ENCODE results near the gene BHLHE41.

BHLHE41 gene

GRCh38 chr12:26091822-26092221, 33.0 kb downstream of the BHLHE41 start:
- Histone ChIP-seq H3K36me3 (ENCODE audit: control insufficient read depth, insufficient read depth, low read length) (no peaks in the 10 kb centered on the region), H3K4me3 (replicated peaks; ENCODE audit: low read depth, low read length) (no peak overlapping the region), H3K27me3 (replicated peaks; ENCODE audit: control insufficient read depth, insufficient read depth, low read length) (no peaks in the 10 kb centered on the region; the same call in 1 of the 2 replicates)
- no peak for DNase-seq (ENCODE audit: extremely low read depth, insufficient read length)
- no peak for TF ChIP-seq CTCF (IDR thresholded peaks at IDR 0.05; ENCODE audit: insufficient read depth, low read length, poor library complexity, severe bottlenecking)

GRCh38 chr12:26090836-26091510, 33.9 kb downstream of the BHLHE41 start:
- H3K4me3 ChIP-seq (replicated peaks; ENCODE audit: low read depth, low read length), result no peak overlapping the region
- H3K36me3 ChIP-seq (ENCODE audit: control insufficient read depth, insufficient read depth, low read length), result no peaks in the 10 kb centered on the region
- no peak for TF ChIP-seq CTCF (IDR thresholded peaks at IDR 0.05; ENCODE audit: insufficient read depth, low read length, poor library complexity, severe bottlenecking)
- no peaks in the 10 kb centered on the region; the same call in 1 of the 2 replicates for H3K27me3 ChIP-seq (replicated peaks; ENCODE audit: control insufficient read depth, insufficient read depth, low read length)
- DNase-seq (ENCODE audit: extremely low read depth, insufficient read length), result no peak

- no peak for TF ChIP-seq CTCF (IDR thresholded peaks at IDR 0.05; ENCODE audit: insufficient read depth, low read length, poor library complexity, severe bottlenecking)
- no peak overlapping the region for H3K4me3 ChIP-seq (replicated peaks; ENCODE audit: low read depth, low read length)
- no peaks in the 10 kb centered on the region for H3K27me3 ChIP-seq (replicated peaks; ENCODE audit: control insufficient read depth, insufficient read depth, low read length)
- DNase-seq (ENCODE audit: extremely low read depth, insufficient read length), result peak; percentile 15
- H3K36me3 ChIP-seq (ENCODE audit: control insufficient read depth, insufficient read depth, low read length), result no peaks in the 10 kb centered on the region
Measured at GRCh38 chr12:26088998-26089397, 35.8 kb downstream of the BHLHE41 start.

GRCh38 chr12:26086936-26087335, 37.9 kb downstream of the BHLHE41 start:
- DNase-seq (ENCODE audit: extremely low read depth, insufficient read length), result no peak
- TF ChIP-seq CTCF (IDR thresholded peaks at IDR 0.05; ENCODE audit: insufficient read depth, low read length, poor library complexity, severe bottlenecking), result no peak
- H3K36me3 ChIP-seq (ENCODE audit: control insufficient read depth, insufficient read depth, low read length), result no peaks in the 10 kb centered on the region
- no peaks in the 10 kb centered on the region for H3K27me3 ChIP-seq (replicated peaks; ENCODE audit: control insufficient read depth, insufficient read depth, low read length)
- H3K4me3 ChIP-seq (replicated peaks; ENCODE audit: low read depth, low read length), result no peak overlapping the region

- Histone ChIP-seq H3K4me3 (replicated peaks; ENCODE audit: low read depth, low read length) (no peak overlapping the region), H3K36me3 (ENCODE audit: control insufficient read depth, insufficient read depth, low read length) (no peaks in the 10 kb centered on the region), H3K27me3 (replicated peaks; ENCODE audit: control insufficient read depth, insufficient read depth, low read length) (no peaks in the 10 kb centered on the region)
- DNase-seq (ENCODE audit: extremely low read depth, insufficient read length), result no peak
- no peak for TF ChIP-seq CTCF (IDR thresholded peaks at IDR 0.05; ENCODE audit: insufficient read depth, low read length, poor library complexity, severe bottlenecking)
Measured at GRCh38 chr12:26080911-26081310, 43.9 kb downstream of the BHLHE41 start.
